IMR-90 (cell line): ENCODE measurements around the gene CALD1. TPM values are rescaled to one million over a fixed set of nuclear protein-coding genes. Genes with fewer than 3 reads are reported as not detected.

Experiments used
- ATAC-seq: fragments of 200-7000 bp; cut with Tn5 transposase; 2 replicates; pipeline ENCODE4 v1.9.1; 2020; ENCODE audit warnings: low read depth, mild to moderate bottlenecking, moderate library complexity
- BruUV-seq: library from RNA; stranded (reverse); fragments of 400-500 nt; replicated peaks from 2 replicates; lab custom pipeline; 2021; lab: Mats Ljungman, UMichigan
- CTCF ChIA-PET: fragments of 300-600 bp; formaldehyde crosslinking; extraction: SDS; loops from one replicate; lab custom pipeline; 2021; ENCODE audit warnings: antibody characterized with exemption; lab: Yijun Ruan, JAX
- POLR2A ChIA-PET: fragments of 300-600 bp; sonication (Branson Sonifier 250); formaldehyde crosslinking; loops from one replicate; lab custom pipeline; 2022; ENCODE audit warnings: antibody characterized with exemption; ENCODE audit not compliant: unreplicated experiment; lab: Charles Lee
- DNase-seq: peaks from one replicate; pipeline ENCODE4 v3.0.0; 2013
- H2AFZ ChIP-seq: replicated peaks from 2 replicates; pipeline ENCODE3; 2013; ENCODE audit warnings: low read length, mild to moderate bottlenecking; ENCODE audit not compliant: poor library complexity
- H2AK5ac ChIP-seq: 2 replicates; pipeline ENCODE4 v1.6.1; 2013; ENCODE audit warnings: low read depth, low read length, inconsistent platforms
- H2AK9ac ChIP-seq: replicated peaks from 2 replicates; pipeline ENCODE3; 2013; ENCODE audit warnings: mild to moderate bottlenecking, low read depth, low read length, moderate library complexity; ENCODE audit not compliant: poor library complexity
- H2BK120ac ChIP-seq: 2 replicates; pipeline ENCODE4 v1.6.1; 2013; ENCODE audit warnings: low read depth, low read length, inconsistent platforms
- H2BK15ac ChIP-seq: 3 replicates; pipeline ENCODE4 v1.6.1; 2013; ENCODE audit warnings: low read depth, low read length, inconsistent platforms
- H2BK20ac ChIP-seq: 2 replicates; pipeline ENCODE4 v1.6.1; 2013; ENCODE audit warnings: low read depth, mild to moderate bottlenecking, inconsistent platforms, low read length, moderate library complexity
- H2BK5ac ChIP-seq: 2 replicates; pipeline ENCODE4 v1.6.1; 2013; ENCODE audit warnings: mild to moderate bottlenecking, low read depth, low read length, inconsistent platforms; ENCODE audit not compliant: poor library complexity, severe bottlenecking
- H3K14ac ChIP-seq: replicated peaks from 2 replicates; pipeline ENCODE4 v1.6.1; 2013; ENCODE audit warnings: low read depth, low read length, inconsistent platforms
- H3K18ac ChIP-seq: 2 replicates; pipeline ENCODE4 v1.6.1; 2013; ENCODE audit warnings: low read depth, low read length, control low read depth
- H3K23ac ChIP-seq: 2 replicates; pipeline ENCODE4 v1.6.1; 2013; ENCODE audit warnings: low read depth, low read length, inconsistent platforms
- H3K27ac ChIP-seq: 2 replicates; pipeline ENCODE4 v1.5.1; 2013; ENCODE audit warnings: mild to moderate bottlenecking, control low read depth, low read length; ENCODE audit not compliant: insufficient read depth
- H3K27me3 ChIP-seq: 2 replicates; pipeline ENCODE4 v1.6.1; 2013; ENCODE audit warnings: low read length; ENCODE audit not compliant: control insufficient read depth, insufficient read depth
- H3K36me3 ChIP-seq: 2 replicates; pipeline ENCODE4 v1.6.1; 2013; ENCODE audit warnings: low read length, mixed read lengths; ENCODE audit not compliant: control insufficient read depth, insufficient read depth
- H3K4ac ChIP-seq: 2 replicates; pipeline ENCODE4 v1.6.1; 2013; ENCODE audit warnings: low read depth, low read length, inconsistent platforms
- H3K4me1 ChIP-seq: 2 replicates; pipeline ENCODE4 v1.6.1; 2013; ENCODE audit warnings: low read length, mixed read lengths; ENCODE audit not compliant: control insufficient read depth, insufficient read depth
- H3K4me2 ChIP-seq: 2 replicates; pipeline ENCODE4 v1.6.1; 2013; ENCODE audit warnings: low read depth, mild to moderate bottlenecking, control low read depth, low read length, moderate library complexity
- H3K4me3 ChIP-seq: 2 replicates; pipeline ENCODE4 v1.5.1; 2013; ENCODE audit warnings: low read depth, mild to moderate bottlenecking, control low read depth, low read length, moderate library complexity; ENCODE audit not compliant: insufficient read depth
- H3K56ac ChIP-seq: 2 replicates; pipeline ENCODE4 v1.6.1; 2013; ENCODE audit warnings: low read length, inconsistent platforms; ENCODE audit not compliant: insufficient read depth; ENCODE audit errors: extremely low read depth
- H3K79me1 ChIP-seq, 2 experiments: 2 replicates each; pipeline ENCODE4 v1.6.1; 2013; ENCODE audit warnings: low read length in 2 of 2, inconsistent platforms in 1 of 2, low read depth in 1 of 2
- H3K9ac ChIP-seq: 2 replicates; pipeline ENCODE4 v1.6.1; 2013; ENCODE audit warnings: low read depth, low read length, control low read depth
- H3K9me1 ChIP-seq: 2 replicates; pipeline ENCODE4 v1.6.1; 2013; ENCODE audit warnings: low read length, inconsistent platforms; ENCODE audit not compliant: insufficient read depth
- H3K9me3 ChIP-seq: 2 replicates; pipeline ENCODE4 v1.6.1; 2013; ENCODE audit warnings: low read length; ENCODE audit not compliant: control insufficient read depth, insufficient read depth
- H4K20me1 ChIP-seq: 2 replicates; pipeline ENCODE4 v1.6.1; 2013; ENCODE audit warnings: low read length, inconsistent platforms; ENCODE audit not compliant: insufficient read depth
- H4K5ac ChIP-seq: 2 replicates; pipeline ENCODE4 v1.6.1; 2013; ENCODE audit warnings: mild to moderate bottlenecking, low read depth, low read length, control low read depth
- H4K8ac ChIP-seq, 2 experiments: 2 replicates each; pipeline ENCODE4 v1.6.1; 2013; ENCODE audit warnings: low read depth in 2 of 2, low read length in 2 of 2, control low read depth in 1 of 2, inconsistent platforms in 1 of 2
- H4K91ac ChIP-seq: 2 replicates; pipeline ENCODE4 v1.6.1; 2013; ENCODE audit warnings: low read depth, low read length, inconsistent platforms; ENCODE audit not compliant: insufficient read depth
- MAZ ChIP-seq: IDR thresholded peaks from 2 replicates; pipeline ENCODE4 v1.6.1; 2012; ENCODE audit warnings: low read depth, mild to moderate bottlenecking, low read length, improper control_type of control experiment, moderate library complexity, borderline replicate concordance
- MXI1 ChIP-seq: IDR thresholded peaks from 2 replicates; pipeline ENCODE4 v1.6.1; 2012; ENCODE audit warnings: low read depth, mild to moderate bottlenecking, low read length, moderate library complexity, borderline replicate concordance
- NFE2L2 ChIP-seq: fragments of 150-350 bp; IDR thresholded peaks from 2 replicates; pipeline ENCODE4 v1.6.1; 2016; ENCODE audit warnings: low read depth, mild to moderate bottlenecking, low read length
- POLR2A ChIP-seq: IDR thresholded peaks from 2 replicates; pipeline ENCODE4 v1.6.1; 2012; ENCODE audit warnings: mild to moderate bottlenecking, low read depth, low read length
- RCOR1 ChIP-seq: IDR thresholded peaks from 2 replicates; pipeline ENCODE4 v1.6.1; 2012; ENCODE audit warnings: mild to moderate bottlenecking, low read length, improper control_type of control experiment; ENCODE audit not compliant: insufficient replicate concordance
- WGBS, 2 experiments: methylation state at CpG; one replicate each; pipeline versions ENCODE4 v1.1.5 to v1.1.7; 2013; ENCODE audit warnings: missing lambda C conversion rate in 2 of 2; ENCODE audit not compliant: insufficient read length in 1 of 2; ENCODE audit errors: extremely low coverage in 2 of 2; 5-methylcytosine and 5-hydroxymethylcytosine counted together
- dilution Hi-C: fragments of 300-500 bp; cut with HindIII; formaldehyde crosslinking; loops from one replicate; pipeline ENCODE4 v1.14.3; 2018; ENCODE audit warnings: low sequenced_read_pairs; ENCODE audit not compliant: unreplicated experiment
- in situ Hi-C: fragments of 300-500 bp; cut with MboI; formaldehyde crosslinking; loops from 3 replicates; pipeline ENCODE4 v1.14.3; 2019; ENCODE audit warnings: low sequenced_read_pairs, inconsistent platforms, mixed read lengths
- intact Hi-C: fragments of 100-400 bp; cut with micrococcal nuclease; formaldehyde crosslinking; loops from 2 replicates; pipeline ENCODE4 v1.10.0; 2022
- polyA plus RNA-seq, 3 experiments: library from polyadenylated mRNA; depleted of rRNA; stranded (reverse); fragments of >200 nt; gene quantifications; 2 replicates each; pipeline ENCODE4 v1.2.3, GENCODE V29; 2012; ENCODE audit warnings: low replicate concordance in 1 of 3
- total RNA-seq: library from RNA; depleted of rRNA; stranded (reverse); fragments of >200 nt; gene quantifications from 2 replicates; pipeline ENCODE4 v1.2.3, GENCODE V29; 2012
- TF ChIP-seq, protein P1 (sequence below): fragments of 150-350 bp; IDR thresholded peaks from 2 replicates; pipeline ENCODE4 v1.6.1; 2017; ENCODE audit warnings: mild to moderate bottlenecking, antibody characterized with exemption, low read length, low read depth
- TF ChIP-seq, protein P2 (sequence below): conservative IDR thresholded peaks from 2 replicates; pipeline ENCODE4 v1.5.1; 2012; ENCODE audit warnings: mild to moderate bottlenecking, low read depth, low read length, improper control_type of control experiment

The CALD1 gene
- total and polyA plus RNA-seq, 2 of the 4 experiments (the other 2 are of a cell fraction): 375 to 487 TPM

DNA sequence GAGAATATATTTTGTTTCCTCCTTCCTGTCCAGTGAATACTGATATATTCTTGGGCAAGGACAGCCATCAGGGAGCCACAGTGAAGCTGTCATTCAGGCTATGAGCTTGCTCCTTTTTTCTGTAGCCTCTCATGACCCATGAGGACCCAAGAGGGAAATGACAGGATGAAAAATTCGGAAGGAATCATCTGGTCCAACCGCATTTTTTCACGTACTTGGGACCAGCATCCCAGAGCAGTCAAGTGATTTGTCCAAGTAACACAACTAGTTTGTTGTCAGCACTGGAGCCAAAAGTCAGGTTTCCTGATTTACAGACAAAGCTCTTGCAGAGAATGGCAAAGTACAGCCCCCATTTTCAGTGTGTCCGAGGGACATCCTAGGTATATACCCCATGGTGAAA is 159.7 kb downstream of the CALD1 start:
- Histone ChIP-seq H4K91ac (no peak overlapping the region), H3K27ac (no peak overlapping the region), H4K8ac (no peak overlapping the region), H3K27me3 (no peaks in the 10 kb centered on the region), H3K4me3 (no peak overlapping the region), H2AFZ (no peak overlapping the region), H3K36me3 (peaks cover 33% of the 10 kb centered on the region), H2AK9ac (no peak overlapping the region), H2AK5ac (no peak overlapping the region), H3K4ac (no peak overlapping the region), H3K79me1 (peaks cover 33 to 73% of the 10 kb centered on the region in 2 experiments), H2BK20ac (no peak overlapping the region), H3K9me1 (peaks cover 19% of the 10 kb centered on the region), H2BK15ac (no peak overlapping the region), H3K9ac (no peak overlapping the region), H3K23ac (0 out of 2 replicates have a peak overlapping the region, but pooled peaks have one; percentile 13), H2BK120ac (no peak overlapping the region), H3K56ac (no peak overlapping the region), H3K4me2 (no peak overlapping the region), H3K14ac (0 out of 2 replicates have a peak overlapping the region, but pooled peaks have one; percentile 50), H3K9me3 (no peaks in the 10 kb centered on the region), H4K5ac (no peak overlapping the region), H4K20me1 (peaks cover 12% of the 10 kb centered on the region; the same call in 1 of the 2 replicates), H3K4me1 (peaks cover 16% of the 10 kb centered on the region), H3K18ac (no peak overlapping the region), H2BK5ac (no peak overlapping the region)
- ChIA-PET POLR2A (no interaction called here), CTCF (no interaction called here)
- TF ChIP-seq, protein P1, sequence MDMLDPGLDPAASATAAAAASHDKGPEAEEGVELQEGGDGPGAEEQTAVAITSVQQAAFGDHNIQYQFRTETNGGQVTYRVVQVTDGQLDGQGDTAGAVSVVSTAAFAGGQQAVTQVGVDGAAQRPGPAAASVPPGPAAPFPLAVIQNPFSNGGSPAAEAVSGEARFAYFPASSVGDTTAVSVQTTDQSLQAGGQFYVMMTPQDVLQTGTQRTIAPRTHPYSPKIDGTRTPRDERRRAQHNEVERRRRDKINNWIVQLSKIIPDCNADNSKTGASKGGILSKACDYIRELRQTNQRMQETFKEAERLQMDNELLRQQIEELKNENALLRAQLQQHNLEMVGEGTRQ: no peak
- TF ChIP-seq MXI1 (no peak), POLR2A (no peak), NFE2L2 (no peak), RCOR1 (no peak), MAZ (no peak)
- TF ChIP-seq, protein P2, sequence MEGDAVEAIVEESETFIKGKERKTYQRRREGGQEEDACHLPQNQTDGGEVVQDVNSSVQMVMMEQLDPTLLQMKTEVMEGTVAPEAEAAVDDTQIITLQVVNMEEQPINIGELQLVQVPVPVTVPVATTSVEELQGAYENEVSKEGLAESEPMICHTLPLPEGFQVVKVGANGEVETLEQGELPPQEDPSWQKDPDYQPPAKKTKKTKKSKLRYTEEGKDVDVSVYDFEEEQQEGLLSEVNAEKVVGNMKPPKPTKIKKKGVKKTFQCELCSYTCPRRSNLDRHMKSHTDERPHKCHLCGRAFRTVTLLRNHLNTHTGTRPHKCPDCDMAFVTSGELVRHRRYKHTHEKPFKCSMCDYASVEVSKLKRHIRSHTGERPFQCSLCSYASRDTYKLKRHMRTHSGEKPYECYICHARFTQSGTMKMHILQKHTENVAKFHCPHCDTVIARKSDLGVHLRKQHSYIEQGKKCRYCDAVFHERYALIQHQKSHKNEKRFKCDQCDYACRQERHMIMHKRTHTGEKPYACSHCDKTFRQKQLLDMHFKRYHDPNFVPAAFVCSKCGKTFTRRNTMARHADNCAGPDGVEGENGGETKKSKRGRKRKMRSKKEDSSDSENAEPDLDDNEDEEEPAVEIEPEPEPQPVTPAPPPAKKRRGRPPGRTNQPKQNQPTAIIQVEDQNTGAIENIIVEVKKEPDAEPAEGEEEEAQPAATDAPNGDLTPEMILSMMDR: no peak
- TSS peak; percentile 3 for BruUV-seq
- intact Hi-C loops: no loop called here
- in situ Hi-C loops: no loop called here
- WGBS, 2 experiments: 80% methylated on average over 2 of the region's 4 CpGs; no CpG with 5 or more reads in 1 of the 2 experiments
- no peak for ATAC-seq
- no peak for DNase-seq
- dilution Hi-C loops: no loop called here
